Measurements from ENCODE around the gene ENO4.

ENO4 gene

GRCh38 chr10:116919706-116920105 is 70.4 kb downstream of the ENO4 start:
- no peak for DNase-seq

GRCh38 chr10:116925056-116925455 is 75.8 kb downstream of the ENO4 start:
- DNase-seq, result no peak

GRCh38 chr10:116926426-116926825 is 77.1 kb downstream of the ENO4 start:
- no peak for DNase-seq

DNA sequence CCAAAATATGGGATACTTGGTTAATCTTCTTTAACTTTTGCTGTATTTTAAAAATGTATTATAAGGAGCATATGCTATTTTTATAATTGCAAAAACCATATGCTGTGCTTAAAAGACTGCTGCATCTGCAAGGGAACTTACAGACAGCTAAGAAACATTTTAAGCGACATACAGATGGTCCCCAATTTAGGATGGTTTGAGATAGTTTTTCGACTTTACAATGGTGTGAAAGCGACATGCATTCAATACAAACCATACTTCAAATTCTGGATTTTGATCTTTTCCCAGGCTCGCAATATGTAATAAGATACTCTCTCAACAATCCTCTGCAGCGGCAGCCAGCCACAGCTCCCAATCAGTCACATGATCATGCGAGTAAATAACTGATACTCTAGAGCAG is 82.5 kb downstream of the ENO4 start:
- DNase-seq, result no peak

Data from SIG-M5 (cell line).